Left renal cortex interstitium (tissue), 4 donors: ENCODE results near the gene RNF10. TPM values are rescaled to one million over a fixed set of nuclear protein-coding genes. Genes with fewer than 3 reads are reported as not detected.
"Not testable (repeated sequence)": the region's sequence is repeated elsewhere in the genome, so short reads cannot be mapped to it uniquely, and the experiment has no call there.

Experiments used
- DNase-seq, 4 donors: peaks; one replicate each; pipeline ENCODE4 v3.0.0-alpha.2; 2013; ENCODE audit warnings: low read depth in 4 of 4, low spot score in 2 of 4, missing footprints in 1 of 4
- polyA plus RNA-seq, 4 donors: library from polyadenylated mRNA; unstranded; fragments of 120-200 nt; gene quantifications; one replicate each; pipeline ENCODE4 v1.2.1, GENCODE V29; 2013; ENCODE audit not compliant: insufficient read length in 4 of 4

Gene RNF10
- polyA plus RNA-seq, 4 donors = 180 to 269 (median 215) TPM

- not testable (repeated sequence) for DNase-seq
Observed at GRCh38 chr12:120602416-120602815, 68.3 kb downstream of the RNF10 start.

DNA sequence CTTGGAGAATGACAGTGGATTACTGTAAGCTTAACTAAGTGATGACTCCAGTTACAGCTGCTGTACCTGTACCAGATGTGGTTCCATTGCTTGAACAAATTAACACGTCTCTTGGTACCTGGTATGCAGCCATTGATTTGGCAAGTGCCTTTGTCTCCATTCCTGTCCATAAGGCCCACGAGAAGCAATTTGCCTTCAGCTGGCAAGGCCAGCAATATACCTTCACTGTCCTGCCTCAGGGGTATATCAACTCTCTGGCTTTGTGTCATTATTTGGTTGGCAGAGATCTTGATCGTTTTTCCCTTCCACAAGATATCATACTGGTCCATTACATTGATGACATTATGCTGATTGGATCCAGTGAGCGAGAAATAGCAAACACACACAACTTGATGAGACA is 76.4 kb downstream of the RNF10 start:
- no peak for DNase-seq

DNA sequence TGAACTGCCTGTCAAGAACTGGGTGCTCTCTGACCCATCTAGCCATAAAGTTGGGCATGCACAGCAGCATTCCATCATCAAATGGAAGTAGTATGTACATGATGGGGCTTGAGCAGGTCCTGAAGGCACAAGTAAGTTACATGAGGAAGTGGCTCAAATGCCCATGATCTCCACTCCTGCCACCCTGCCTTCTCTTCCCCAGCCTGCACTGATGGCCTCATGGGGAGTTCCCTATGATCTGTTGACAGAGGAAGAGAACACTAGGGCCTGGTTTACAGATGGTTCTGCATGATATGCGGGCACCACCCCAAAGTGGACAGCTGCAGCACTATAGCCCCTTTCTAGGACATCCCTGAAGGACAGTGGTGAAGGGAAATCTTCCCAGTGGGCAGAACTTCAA is 77.4 kb downstream of the RNF10 start:
- DNase-seq = not testable (repeated sequence)

DNA sequence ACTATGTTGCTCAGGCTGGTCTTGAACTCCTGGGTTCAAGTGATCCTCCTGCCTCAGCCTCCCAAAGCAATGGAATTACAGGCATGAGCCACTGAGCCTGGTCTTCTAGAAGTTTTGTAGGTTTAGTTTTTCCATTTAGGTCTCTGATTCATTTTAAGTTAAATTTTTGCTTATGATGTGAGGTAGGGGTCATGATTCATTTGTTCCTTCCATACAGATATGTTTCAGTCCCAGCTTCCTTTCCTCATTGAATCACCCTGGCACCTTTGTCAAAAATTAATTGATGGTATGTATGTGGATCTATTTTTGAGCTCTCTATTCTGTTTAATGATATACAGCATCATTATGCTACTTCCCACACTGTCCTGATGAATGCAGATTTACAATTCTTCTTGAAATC is 80.7 kb downstream of the RNF10 start:
- no peak for DNase-seq

GRCh38 chr12:120617193-120617592 is 83.0 kb downstream of the RNF10 start:
- not testable (repeated sequence) for DNase-seq

GRCh38 chr12:120617767-120618166 is 83.6 kb downstream of the RNF10 start:
- DNase-seq = not testable (repeated sequence)

DNA sequence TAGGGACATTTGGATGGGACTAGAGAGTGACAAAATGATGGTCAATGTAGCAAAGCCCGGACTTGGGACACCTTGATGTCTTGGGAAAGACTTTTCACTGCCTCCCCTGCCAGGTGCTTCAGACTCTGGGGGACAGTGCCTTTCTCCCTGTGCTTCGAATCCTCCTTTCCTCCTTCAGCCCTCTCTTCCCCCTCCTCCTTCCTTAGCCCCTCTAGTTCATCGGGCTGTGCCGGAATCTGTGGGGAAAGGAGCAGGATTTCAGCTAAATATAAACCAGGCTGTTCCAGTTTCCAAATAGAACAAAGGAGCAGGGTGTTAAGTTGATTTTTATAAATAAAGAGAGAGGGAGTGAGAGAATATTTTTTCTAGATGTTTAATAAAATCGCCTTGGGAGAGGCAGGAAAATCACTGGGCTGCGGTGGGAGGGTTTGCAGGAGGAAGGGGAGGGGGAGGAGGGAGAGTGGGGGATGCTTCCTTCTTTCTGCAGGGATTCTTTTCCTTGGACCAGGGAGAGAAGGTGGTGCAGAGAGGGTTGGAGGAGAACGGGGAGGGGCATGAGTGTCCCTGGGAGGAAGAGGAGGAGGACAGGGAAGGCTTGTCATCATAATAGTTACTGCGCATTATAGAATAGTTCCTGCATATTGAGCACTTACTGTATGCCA is 84.9 kb downstream of the RNF10 start:
- DNase-seq = no peak

GRCh38 chr12:120620624-120621023 is 86.5 kb downstream of the RNF10 start:
- DNase-seq = no peak

GRCh38 chr12:120625557-120626419 is 91.6 kb downstream of the RNF10 start:
- no peak for DNase-seq

Other genes with a start within 250 kb of the RNF10 start
- 1 to 10 TPM in 1 of 4 donors, under 1 TPM in 1, not detected in 2; 0.92 to 2.6 TPM for gene RNU4-2, start 242.5 kb upstream of the RNF10 start, polyA plus RNA-seq
- gene RNU4-1, start 241.1 kb upstream of the RNF10 start, polyA plus RNA-seq = not detected
- gene SIRT4, start 232.0 kb upstream of the RNF10 start, polyA plus RNA-seq = 1 to 10 TPM; 3.0 to 4.6 (median 4.4) TPM
- gene PLA2G1B, start 206.6 kb upstream of the RNF10 start, polyA plus RNA-seq = under 1 TPM in 3 of 4 donors, not detected in 1; 0.43 to 0.75 (median 0.65) TPM
- gene MSI1, start 165.2 kb upstream of the RNF10 start, polyA plus RNA-seq = 10 to 100 TPM; 16.8 to 31.9 (median 25.2) TPM
- gene COX6A1, start 96.2 kb upstream of the RNF10 start, polyA plus RNA-seq = 100 to 1,000 TPM; 274 to 383 (median 330) TPM
- 10 to 100 TPM; 35.0 to 48.4 (median 42.8) TPM for gene TRIAP1, start 88.0 kb upstream of the RNF10 start, polyA plus RNA-seq
- 10 to 100 TPM; 30.5 to 36.9 (median 33.6) TPM for gene GATC, start 87.9 kb upstream of the RNF10 start, polyA plus RNA-seq
- gene SRSF9, start 64.6 kb upstream of the RNF10 start, polyA plus RNA-seq = 100 to 1,000 TPM; 212 to 273 (median 244) TPM
- 100 to 1,000 TPM; 460 to 545 (median 496) TPM for gene DYNLL1, start 38.2 kb upstream of the RNF10 start, polyA plus RNA-seq
- gene COQ5, start 5.2 kb upstream of the RNF10 start, polyA plus RNA-seq = 10 to 100 TPM; 53.9 to 70.1 (median 66.9) TPM
- 10 to 100 TPM; 39.4 to 64.1 (median 51.7) TPM for gene POP5, start 47.0 kb downstream of the RNF10 start, polyA plus RNA-seq
- gene CABP1, start 106.3 kb downstream of the RNF10 start, polyA plus RNA-seq = 1 to 10 TPM; 4.3 to 5.6 (median 5.0) TPM
- gene MLEC, start 152.8 kb downstream of the RNF10 start, polyA plus RNA-seq = 100 to 1,000 TPM; 150 to 183 (median 151) TPM
- 10 to 100 TPM; 70.1 to 76.1 (median 72.2) TPM for gene UNC119B, start 176.1 kb downstream of the RNF10 start, polyA plus RNA-seq
- 10 to 100 TPM; 18.1 to 24.2 (median 23.2) TPM for gene ACADS, start 191.5 kb downstream of the RNF10 start, polyA plus RNA-seq